Measurements from ENCODE around the gene KREMEN2. TPM values are rescaled to one million over a fixed set of nuclear protein-coding genes. Genes with fewer than 3 reads are reported as not detected.

Gene KREMEN2
- total RNA-seq, 1 experiment from 2014 or later = 7.5 TPM

- TF ChIP-seq ATF3 (CRISPR knock-in tag; conservative IDR thresholded peaks at IDR 0.05) (no peak), E2F4 (CRISPR knock-in tag; IDR thresholded peaks at IDR 0.05; ENCODE audit: borderline replicate concordance, low read depth) (peak; percentile 33; the same call in 1 of the 2 replicates), ZNF512 (CRISPR knock-in tag; IDR thresholded peaks at IDR 0.05; ENCODE audit: borderline replicate concordance) (no peak), CREB1 (CRISPR knock-in tag; IDR thresholded peaks at IDR 0.05) (no peak), STAT6 (CRISPR knock-in tag; conservative IDR thresholded peaks at IDR 0.05; ENCODE audit: low read depth) (no peak), ZNF671 (CRISPR knock-in tag; IDR thresholded peaks at IDR 0.05) (no peak), SP1 (CRISPR knock-in tag; conservative IDR thresholded peaks at IDR 0.05) (no peak), CBFB (CRISPR knock-in tag; IDR thresholded peaks at IDR 0.05; ENCODE audit: low read depth) (no peak)
- ChIA-PET CTCF (interaction anchor here (1.5 to 4.2 kb wide), 4 partner anchors 11 to 60 kb away, joined by 4 to 28 read pairs (median 9); no protein-coding TSS in a partner anchor), POLR2A (interaction anchor here (0.6 to 1.8 kb wide), 4 partner anchors 9 to 132 kb away, joined by 3 to 11 read pairs (median 6); partner anchors contain the start of genes PKMYT1 and TNFRSF12A)
- DNase-seq (ENCODE audit: low spot score) (no peak), ATAC-seq (no peak)
- H3K36me3 Mint-ChIP-seq = peaks cover 9% of the 10 kb centered on the region; the same call in 1 of the 2 replicates
- H3K4me3 Mint-ChIP-seq = peak overlapping the region; percentile 61
- H3K4me1 Mint-ChIP-seq = peaks cover 23% of the 10 kb centered on the region
- no peak overlapping the region; the same call in 1 of the 2 replicates for H3K27ac Mint-ChIP-seq
- H3K27me3 Mint-ChIP-seq (ENCODE audit: low read depth) = peaks cover 19% of the 10 kb centered on the region
- no peaks in the 10 kb centered on the region for H3K9me3 Mint-ChIP-seq
Measured at GRCh38 chr16:2971134-2971984, 7.3 kb downstream of the KREMEN2 start.

GRCh38 chr16:2971985-2972784 lies 8.1 kb downstream of the KREMEN2 start:
- H3K4me3 Mint-ChIP-seq = no peak overlapping the region
- ATAC-seq = no peak
- no peak for DNase-seq (ENCODE audit: low spot score)
- H3K9me3 Mint-ChIP-seq = no peaks in the 10 kb centered on the region
- peaks cover 23% of the 10 kb centered on the region for H3K4me1 Mint-ChIP-seq
- H3K27ac Mint-ChIP-seq = peak overlapping the region; percentile 92
- peaks cover 16% of the 10 kb centered on the region for H3K27me3 Mint-ChIP-seq (ENCODE audit: low read depth)
- peaks cover 9% of the 10 kb centered on the region; the same call in 1 of the 2 replicates for H3K36me3 Mint-ChIP-seq
- ChIA-PET CTCF (interaction anchor here (0.6 to 4.2 kb wide), 7 partner anchors 7 to 59 kb away, joined by 3 to 28 read pairs (median 6); no protein-coding TSS in a partner anchor), POLR2A (interaction anchor here (1.4 to 1.6 kb wide), 2 partner anchors 9 to 48 kb away, joined by 4 to 9 read pairs; partner anchors contain the start of genes PKMYT1 and TNFRSF12A)
- TF ChIP-seq FOXP1 (CRISPR knock-in tag; IDR thresholded peaks at IDR 0.05; ENCODE audit: borderline replicate concordance) (no peak), PREB (CRISPR knock-in tag; IDR thresholded peaks at IDR 0.05; ENCODE audit: borderline replicate concordance) (no peak), ZNF671 (CRISPR knock-in tag; IDR thresholded peaks at IDR 0.05) (peak; percentile 27; the same call in 1 of the 2 replicates), ZNF317 (CRISPR knock-in tag; IDR thresholded peaks at IDR 0.05; ENCODE audit: borderline replicate concordance, low read depth) (no peak), ZNF512 (CRISPR knock-in tag; IDR thresholded peaks at IDR 0.05; ENCODE audit: borderline replicate concordance) (no peak), ZNF138 (CRISPR knock-in tag; conservative IDR thresholded peaks at IDR 0.05) (no peak)
